ENCODE results near the gene SCARB1. TPM values are rescaled to one million over a fixed set of nuclear protein-coding genes. Genes with fewer than 3 reads are reported as not detected.

SCARB1 gene
- total and polyA plus RNA-seq, 9 of the 15 experiments (the other 6 are each of a cell fraction or from before 2014, with no cell fraction given), result 0.56 to 157 (median 52.8) TPM

- TF ChIP-seq ZNF3 (CRISPR knock-in tag; IDR thresholded peaks at IDR 0.05), result no peak
- TF ChIP-seq THRAP3 (IDR thresholded peaks at IDR 0.05; ENCODE audit: borderline replicate concordance), result no peak
- no peak for TF ChIP-seq MBD2 (IDR thresholded peaks at IDR 0.05; ENCODE audit: borderline replicate concordance, low read depth)
- TF ChIP-seq HDAC1 (IDR thresholded peaks at IDR 0.05), result peak; percentile 39 to 96; a peak in 3 of 4 replicates
- TF ChIP-seq ZFPM2 (CRISPR knock-in tag; IDR thresholded peaks at IDR 0.05), result no peak
- no peak for TF ChIP-seq CREBBP (IDR thresholded peaks at IDR 0.05; ENCODE audit: low read depth, low read length)
- peak; percentile 60 for TF ChIP-seq POLR2G (IDR thresholded peaks at IDR 0.05; ENCODE audit: low read depth, low read length)
- TF ChIP-seq HMG20B (CRISPR knock-in tag; IDR thresholded peaks at IDR 0.05), result no peak
- TF ChIP-seq GATAD2A (IDR thresholded peaks at IDR 0.05), result peak; percentile 92
- TF ChIP-seq RBM34 (IDR thresholded peaks at IDR 0.05; ENCODE audit: borderline replicate concordance, insufficient read depth, low read length), result no peak
- TF ChIP-seq CREB5 (CRISPR knock-in tag; IDR thresholded peaks at IDR 0.05), result no peak
- no peak for TF ChIP-seq BCL6 (CRISPR knock-in tag; IDR thresholded peaks at IDR 0.05)
- TF ChIP-seq, protein P1, sequence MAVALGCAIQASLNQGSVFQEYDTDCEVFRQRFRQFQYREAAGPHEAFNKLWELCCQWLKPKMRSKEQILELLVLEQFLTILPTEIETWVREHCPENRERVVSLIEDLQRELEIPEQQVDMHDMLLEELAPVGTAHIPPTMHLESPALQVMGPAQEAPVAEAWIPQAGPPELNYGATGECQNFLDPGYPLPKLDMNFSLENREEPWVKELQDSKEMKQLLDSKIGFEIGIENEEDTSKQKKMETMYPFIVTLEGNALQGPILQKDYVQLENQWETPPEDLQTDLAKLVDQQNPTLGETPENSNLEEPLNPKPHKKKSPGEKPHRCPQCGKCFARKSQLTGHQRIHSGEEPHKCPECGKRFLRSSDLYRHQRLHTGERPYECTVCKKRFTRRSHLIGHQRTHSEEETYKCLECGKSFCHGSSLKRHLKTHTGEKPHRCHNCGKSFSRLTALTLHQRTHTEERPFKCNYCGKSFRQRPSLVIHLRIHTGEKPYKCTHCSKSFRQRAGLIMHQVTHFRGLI (CRISPR knock-in tag; IDR thresholded peaks at IDR 0.05), result peak; percentile 9; the same call in 1 of the 2 replicates
- no peak for TF ChIP-seq CBFA2T2 (conservative IDR thresholded peaks at IDR 0.05)
- TF ChIP-seq, protein P2, sequence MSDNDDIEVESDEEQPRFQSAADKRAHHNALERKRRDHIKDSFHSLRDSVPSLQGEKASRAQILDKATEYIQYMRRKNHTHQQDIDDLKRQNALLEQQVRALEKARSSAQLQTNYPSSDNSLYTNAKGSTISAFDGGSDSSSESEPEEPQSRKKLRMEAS (CRISPR knock-in tag; IDR thresholded peaks at IDR 0.05), result peak; percentile 99
- TF ChIP-seq KDM2B (CRISPR knock-in tag; IDR thresholded peaks at IDR 0.05), result no peak
- TF ChIP-seq MCM2 (IDR thresholded peaks at IDR 0.05; ENCODE audit: low read depth), result no peak
- TF ChIP-seq, protein P3, sequence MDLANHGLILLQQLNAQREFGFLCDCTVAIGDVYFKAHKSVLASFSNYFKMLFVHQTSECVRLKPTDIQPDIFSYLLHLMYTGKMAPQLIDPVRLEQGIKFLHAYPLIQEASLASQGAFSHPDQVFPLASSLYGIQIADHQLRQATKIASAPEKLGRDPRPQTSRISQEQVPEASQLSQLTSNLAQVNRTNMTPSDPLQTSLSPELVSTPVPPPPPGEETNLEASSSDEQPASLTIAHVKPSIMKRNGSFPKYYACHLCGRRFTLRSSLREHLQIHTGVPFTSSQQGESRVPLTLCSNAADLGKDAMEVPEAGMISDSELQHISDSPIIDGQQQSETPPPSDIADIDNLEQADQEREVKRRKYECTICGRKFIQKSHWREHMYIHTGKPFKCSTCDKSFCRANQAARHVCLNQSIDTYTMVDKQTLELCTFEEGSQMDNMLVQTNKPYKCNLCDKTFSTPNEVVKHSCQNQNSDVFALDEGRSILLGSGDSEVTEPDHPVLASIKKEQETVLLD (IDR thresholded peaks at IDR 0.05), result peak; percentile 88
- 0 out of 2 replicates have a peak, but pooled peaks have one; percentile 41 for TF ChIP-seq NCOA1 (IDR thresholded peaks at IDR 0.05; ENCODE audit: low read depth)
- no peak for TF ChIP-seq ZNF717 (CRISPR knock-in tag; IDR thresholded peaks at IDR 0.05)
- TF ChIP-seq DMBX1 (CRISPR knock-in tag; IDR thresholded peaks at IDR 0.05; ENCODE audit: borderline replicate concordance), result peak; percentile 93
These were observed 40.8 kb upstream of the SCARB1 start (continued) for GRCh38 chr12:124904306-124905098.
